ENCODE results near the gene DYSF.

GRCh38 chr2:71460056-71460455 lies 6.7 kb downstream of the DYSF start:
- TF ChIP-seq POLR2AphosphoS5 (IDR thresholded peaks at IDR 0.05; ENCODE audit: borderline replicate concordance, low read depth, low read length) (no peak), FOXP2 (optimal IDR thresholded peaks at IDR 0.05; ENCODE audit: control extremely low read depth, extremely low read length, insufficient read depth) (no peak), EZH2 (IDR thresholded peaks at IDR 0.05) (no peak)

Measured in SK-N-MC (cell line).